Kidney glomerular epithelial cell (primary cell): ENCODE results near the gene ICA1L.
"Not testable (repeated sequence)": the region's sequence is repeated elsewhere in the genome, so short reads cannot be mapped to it uniquely, and the experiment has no call there.

ENCODE experiments used
- DNase-seq: peaks from one replicate; lab custom pipeline; 2025; lab: John Stamatoyannopoulos, UW

ICA1L gene

GRCh38 chr2:202871300-202872141 lies at the start of gene ICA1L:
TSS of gene ICA1L (minus strand) at chr2:202871766. CDS start at chr2:202829009, 42,757 bp downstream.
- DNase-seq: peak; percentile 27

GRCh38 chr2:202918860-202919259 lies 47.3 kb upstream of the ICA1L start:
- DNase-seq: no peak

GRCh38 chr2:202912342-202913201 lies 41.0 kb upstream of the ICA1L start:
- DNase-seq: not testable (repeated sequence)

- peak; percentile 98 for DNase-seq
Observed at GRCh38 chr2:202911512-202912341, 40.2 kb upstream of the ICA1L start, which contains the start of the genes CARF and WDR12. TSS of gene CARF (plus strand) at chr2:202912275. CDS start at chr2:202941903, 29,628 bp downstream. TSS of gene WDR12 (minus strand) at chr2:202911673. CDS start at chr2:202911476, 197 bp downstream.

- DNase-seq: no peak
Observed at GRCh38 chr2:202911203-202911511, 39.6 kb upstream of the ICA1L start.

GRCh38 chr2:202910698-202911097 lies 39.1 kb upstream of the ICA1L start:
- no peak for DNase-seq

- DNase-seq: not testable (repeated sequence)
Observed at GRCh38 chr2:202910250-202910649, 38.7 kb upstream of the ICA1L start.

GRCh38 chr2:202909394-202910192 lies 38.0 kb upstream of the ICA1L start:
- no peak for DNase-seq

GRCh38 chr2:202908186-202908585 lies 36.6 kb upstream of the ICA1L start:
- no peak for DNase-seq

GRCh38 chr2:202905507-202905906 lies 33.9 kb upstream of the ICA1L start:
- DNase-seq: not testable (repeated sequence)

- no peak for DNase-seq
Observed at GRCh38 chr2:202885190-202885589, 13.6 kb upstream of the ICA1L start.

- no peak for DNase-seq
Observed at GRCh38 chr2:202883987-202884675, 12.6 kb upstream of the ICA1L start.

- DNase-seq: no peak
Observed at GRCh38 chr2:202881570-202881969, 10.0 kb upstream of the ICA1L start.

GRCh38 chr2:202877699-202878098 lies 6.1 kb upstream of the ICA1L start:
- DNase-seq: no peak

- DNase-seq: peak; percentile 66
Observed at GRCh38 chr2:202870431-202871299, 901 bp downstream of the ICA1L start.

- no peak for DNase-seq
Observed at GRCh38 chr2:202861987-202862386, 9.6 kb downstream of the ICA1L start.

- no peak for DNase-seq
Observed at GRCh38 chr2:202858601-202859000, 13.0 kb downstream of the ICA1L start.

- not testable (repeated sequence) for DNase-seq
Observed at GRCh38 chr2:202849343-202849742, 22.2 kb downstream of the ICA1L start.

- no peak for DNase-seq
Observed at GRCh38 chr2:202848813-202849212, 22.8 kb downstream of the ICA1L start.
